GM18511 (cell line): ENCODE measurements around the gene GAB3.
"Not testable (repeated sequence)": the region's sequence is repeated elsewhere in the genome, so short reads cannot be mapped to it uniquely, and the experiment has no call there.

Experiments used
- ATAC-seq: cut with Tn5 transposase; IDR thresholded peaks from one replicate; pipeline ENCODE4 v1.9.1; 2021; ENCODE audit warnings: mild to moderate bottlenecking, moderate library complexity; ENCODE audit not compliant: unreplicated experiment

The GAB3 gene

GRCh38 chrX:154658957-154659356 is 91.9 kb downstream of the GAB3 start:
- ATAC-seq: no peak

GRCh38 chrX:154658187-154658586 is 92.7 kb downstream of the GAB3 start:
- no peak for ATAC-seq

GRCh38 chrX:154657226-154657805 is 93.6 kb downstream of the GAB3 start:
- ATAC-seq: no peak

GRCh38 chrX:154655786-154656185 is 95.1 kb downstream of the GAB3 start:
- no peak for ATAC-seq

GRCh38 chrX:154655346-154655745 is 95.5 kb downstream of the GAB3 start:
- ATAC-seq: no peak

- ATAC-seq: no peak
These were observed 96.0 kb downstream of the GAB3 start for GRCh38 chrX:154654925-154655324.

GRCh38 chrX:154654372-154654771 is 96.5 kb downstream of the GAB3 start:
- ATAC-seq: no peak

- not testable (repeated sequence) for ATAC-seq
These were observed 97.5 kb downstream of the GAB3 start, which contains the start of gene CTAG2 for GRCh38 chrX:154653413-154653812. Gene CTAG2, minus strand, starts transcription at chrX:154653579. Its CDS starts 64 bp downstream, at chrX:154653515.

GRCh38 chrX:154653048-154653401 is 97.9 kb downstream of the GAB3 start:
- no peak for ATAC-seq

- no peak for ATAC-seq
These were observed 98.4 kb downstream of the GAB3 start for GRCh38 chrX:154652311-154653047.

GRCh38 chrX:154650221-154650510 is 100.7 kb downstream of the GAB3 start:
- no peak for ATAC-seq

GRCh38 chrX:154649503-154650220 is 101.2 kb downstream of the GAB3 start:
- no peak for ATAC-seq

GRCh38 chrX:154648931-154649330 is 101.9 kb downstream of the GAB3 start:
- no peak for ATAC-seq

GRCh38 chrX:154645745-154646378 is 105.0 kb downstream of the GAB3 start:
- ATAC-seq: not testable (repeated sequence)

- ATAC-seq: not testable (repeated sequence)
These were observed 107.2 kb downstream of the GAB3 start for GRCh38 chrX:154643708-154644107.

- not testable (repeated sequence) for ATAC-seq
These were observed 109.1 kb downstream of the GAB3 start for GRCh38 chrX:154641740-154642139.

- ATAC-seq: not testable (repeated sequence)
These were observed 117.2 kb downstream of the GAB3 start for GRCh38 chrX:154633661-154634060.

- ATAC-seq: not testable (repeated sequence)
These were observed 119.9 kb downstream of the GAB3 start for GRCh38 chrX:154630949-154631348.

- ATAC-seq: not testable (repeated sequence)
These were observed 121.9 kb downstream of the GAB3 start for GRCh38 chrX:154628960-154629359.
